HCT116 (cell line): ENCODE measurements around the gene RAB3GAP2. TPM values are rescaled to one million over a fixed set of nuclear protein-coding genes. Genes with fewer than 3 reads are reported as not detected.

Source experiments
- ATAC-seq: fragments of 200-7000 bp; cut with Tn5 transposase; 2 replicates; pipeline ENCODE4 v1.9.1; 2020; ENCODE audit warnings: mild to moderate bottlenecking, moderate library complexity
- BruUV-seq: library from RNA; stranded (reverse); fragments of 400-500 nt; replicated peaks from 2 replicates; lab custom pipeline; 2021; lab: Mats Ljungman, UMichigan
- CTCF ChIA-PET: fragments of 300-600 bp; sonication (Branson Sonifier 250); formaldehyde crosslinking; loops from one replicate; lab custom pipeline; 2021; ENCODE audit warnings: antibody characterized with exemption; lab: Charles Lee
- POLR2A ChIA-PET: fragments of 300-600, 350-600 bp; sonication (Branson Sonifier 250); formaldehyde crosslinking; loops from one replicate; lab custom pipeline; 2021; ENCODE audit warnings: antibody characterized with exemption; lab: Charles Lee
- RAD21 ChIA-PET, 2 experiments: fragments of 300-600 bp; sonication (Branson Sonifier 250); formaldehyde crosslinking; loops; one replicate each; lab custom pipeline; 2023; ENCODE audit warnings: low total read pairs in 2 of 2; ENCODE audit not compliant: uncharacterized antibody in 2 of 2, unreplicated experiment in 2 of 2, low non-redundant PET in 1 of 2; lab: Charles Lee
- DNase-seq: peaks from one replicate; pipeline ENCODE4 v3.0.0-alpha.2; 2010; ENCODE audit warnings: low read depth, low spot score
- H2AFZ ChIP-seq: fragments of 200-600 bp; shearing (Covaris generic), sonication (generic); 2 replicates; pipeline ENCODE4 v1.6.1; 2017; ENCODE audit warnings: low read depth, mixed run types, mixed read lengths, antibody characterized with exemption, low read length; ENCODE audit not compliant: poor library complexity, severe bottlenecking
- H3K27ac ChIP-seq: 2 replicates; pipeline ENCODE4 v1.5.1; 2012; ENCODE audit warnings: low read depth, low read length
- H3K27me3 ChIP-seq: fragments of 200-600 bp; sonication (generic); 2 replicates; pipeline ENCODE4 v1.6.1; 2016; ENCODE audit warnings: mixed run types, low read length, mixed read lengths; ENCODE audit not compliant: insufficient read depth
- H3K36me3 ChIP-seq, 2 experiments: fragments of 200-500 bp in 1 of 2; fragments of 200-600 bp in 1 of 2; sonication (Bioruptor generic) in 1 of 2; sonication (generic) in 1 of 2; 2 replicates each; pipeline versions ENCODE4 v1.5.1 to v1.6.1; 2014 to 2016; ENCODE audit warnings: low read length in 2 of 2, inconsistent platforms in 1 of 2, mixed read lengths in 1 of 2, mixed run types in 1 of 2; ENCODE audit not compliant: insufficient read depth in 2 of 2, control insufficient read depth in 1 of 2
- H3K4me1 ChIP-seq, 2 experiments: fragments of 200-600 bp in 1 of 2; sonication (generic) in 1 of 2; 2 replicates each; pipeline versions ENCODE4 v1.5.1 to v1.6.1; 2012 to 2017; ENCODE audit warnings: low read length in 2 of 2, inconsistent platforms in 1 of 2, mild to moderate bottlenecking in 1 of 2, mixed read lengths in 1 of 2, mixed run types in 1 of 2, moderate library complexity in 1 of 2; ENCODE audit not compliant: insufficient read depth in 2 of 2, control insufficient read depth in 1 of 2
- H3K4me2 ChIP-seq: fragments of 200-600 bp; sonication (generic); 2 replicates; pipeline ENCODE4 v1.6.1; 2017; ENCODE audit warnings: mixed run types, low read length, mixed read lengths
- H3K4me3 ChIP-seq, 2 experiments: fragments of 200-600 bp in 1 of 2; sonication (generic) in 1 of 2; replicated peaks in 1 of 2; 2 replicates each; pipeline ENCODE4 v1.5.1; 2011 to 2016; ENCODE audit warnings: low read length in 2 of 2, control low read depth in 1 of 2, low read depth in 1 of 2, mild to moderate bottlenecking in 1 of 2, mixed read lengths in 1 of 2, mixed run types in 1 of 2
- H3K79me2 ChIP-seq: fragments of 200-600 bp; sonication (generic); 2 replicates; pipeline ENCODE4 v1.6.1; 2017; ENCODE audit warnings: mild to moderate bottlenecking, mixed run types, low read length, moderate library complexity, mixed read lengths; ENCODE audit not compliant: insufficient read depth
- H3K9ac ChIP-seq: fragments of 200-600 bp; sonication (generic); 2 replicates; pipeline ENCODE4 v1.6.1; 2016; ENCODE audit warnings: low read length, mixed read lengths
- H3K9me2 ChIP-seq: fragments of 200-600 bp; sonication (generic), shearing (Covaris generic); 2 replicates; pipeline ENCODE4 v1.6.1; 2017; ENCODE audit warnings: mixed run types, mild to moderate bottlenecking, moderate library complexity; ENCODE audit not compliant: insufficient read depth
- H3K9me3 ChIP-seq, 2 experiments: fragments of 200-500 bp in 1 of 2; fragments of 200-600 bp in 1 of 2; sonication (Bioruptor generic) in 1 of 2; sonication (generic) in 1 of 2; 2 replicates each; pipeline ENCODE4 v1.6.1; 2014 to 2017; ENCODE audit warnings: low read length in 2 of 2, mixed read lengths in 2 of 2, inconsistent platforms in 1 of 2, low read depth in 1 of 2, mild to moderate bottlenecking in 1 of 2, mixed run types in 1 of 2, moderate library complexity in 1 of 2; ENCODE audit not compliant: control insufficient read depth in 1 of 2, insufficient read depth in 1 of 2
- H4K20me1 ChIP-seq: fragments of 200-600 bp; sonication (generic), shearing (Covaris generic); 2 replicates; pipeline ENCODE4 v1.6.1; 2017; ENCODE audit warnings: mixed run types, mild to moderate bottlenecking, moderate library complexity; ENCODE audit not compliant: insufficient read depth
- CEBPB ChIP-seq: IDR thresholded peaks from 2 replicates; pipeline ENCODE4 v1.6.1; 2012; ENCODE audit warnings: low read depth
- ELF1 ChIP-seq: IDR thresholded peaks from 2 replicates; pipeline ENCODE4 v1.6.1; 2012; ENCODE audit warnings: low read depth, borderline replicate concordance
- EZH2phosphoT487 ChIP-seq: fragments of 200-600 bp; IDR thresholded peaks from 2 replicates; pipeline ENCODE4 v1.6.1; 2018; ENCODE audit warnings: antibody characterized with exemption, borderline replicate concordance
- MAX ChIP-seq: IDR thresholded peaks from 2 replicates; pipeline ENCODE4 v1.6.1; 2012
- REST ChIP-seq: IDR thresholded peaks from 2 replicates; pipeline ENCODE4 v1.6.1; 2012; ENCODE audit warnings: low read depth
- SIN3A ChIP-seq: IDR thresholded peaks from 2 replicates; pipeline ENCODE4 v1.6.1; 2012; ENCODE audit warnings: low read depth
- SP1 ChIP-seq: IDR thresholded peaks from 2 replicates; pipeline ENCODE4 v1.6.1; 2012; ENCODE audit warnings: low read depth
- intact Hi-C: fragments of 100-400 bp; cut with micrococcal nuclease; formaldehyde crosslinking; loops from 2 replicates; pipeline ENCODE4 v1.10.0; 2022
- total RNA-seq: library from RNA; stranded (reverse); gene quantifications from one replicate; pipeline ENCODE4 v1.2.1, GENCODE V29; 2021; ENCODE audit not compliant: unreplicated experiment

Gene RAB3GAP2
- total RNA-seq, 1 experiment from 2014 or later: 32.5 TPM

- no peak for TF ChIP-seq MAX
Observed at GRCh38 chr1:220306339-220306738, 34.1 kb upstream of the RAB3GAP2 start (continued).

DNA sequence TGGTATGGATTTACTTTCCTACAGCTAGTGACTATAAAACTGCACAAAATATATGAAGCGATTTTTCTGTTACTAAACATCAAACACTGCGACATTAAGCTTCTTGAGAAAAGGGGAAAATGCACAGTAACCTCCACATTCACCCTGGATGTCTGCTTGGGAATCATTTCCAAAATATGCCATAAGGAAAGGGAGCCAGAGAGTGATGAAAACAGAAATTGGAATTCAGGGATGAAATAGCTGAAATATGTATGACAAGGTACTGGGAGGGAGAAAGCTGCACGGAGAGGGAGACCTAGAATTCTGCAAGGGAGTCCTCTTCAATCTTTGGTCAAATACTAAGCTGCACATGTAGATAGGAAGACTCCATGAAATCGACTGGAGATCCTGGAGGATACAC lies 31.6 kb upstream of the RAB3GAP2 start:
- no peak for TF ChIP-seq CEBPB
- TF ChIP-seq REST: no peak
- TF ChIP-seq SP1: no peak
- no peak for TF ChIP-seq SIN3A
- TF ChIP-seq ELF1: no peak
- TF ChIP-seq EZH2phosphoT487: no peak
- H3K36me3 ChIP-seq: no peaks in the 10 kb centered on the region
- H3K4me2 ChIP-seq: no peak overlapping the region
- H2AFZ ChIP-seq: no peak overlapping the region
- BruUV-seq: no TSS peak
- no peak overlapping the region for H3K4me3 ChIP-seq
- CTCF ChIA-PET: no interaction called here
- H3K27me3 ChIP-seq: no peaks in the 10 kb centered on the region
- H3K79me2 ChIP-seq: no peaks in the 10 kb centered on the region
- no peaks in the 10 kb centered on the region for H3K9me3 ChIP-seq
- no peak for DNase-seq
- H3K9ac ChIP-seq: no peak overlapping the region
- POLR2A ChIA-PET: no interaction called here
- H3K9me2 ChIP-seq: no peaks in the 10 kb centered on the region
- RAD21 ChIA-PET: no interaction called here
- no peak overlapping the region for H3K27ac ChIP-seq
- no peak for ATAC-seq
- intact Hi-C loops: no loop called here
- no peaks in the 10 kb centered on the region for H3K4me1 ChIP-seq
- no peaks in the 10 kb centered on the region for H4K20me1 ChIP-seq
